COR-L47 (cell line): ENCODE data around the gene SLC12A9.
A peak's percentile ranks its signal among the peaks of the same experiment; 100 is the strongest.

Source experiments
- DNase-seq: peaks from one replicate; lab custom pipeline; 2025; lab: John Stamatoyannopoulos, UW

The SLC12A9 gene

GRCh38 chr7:100882785-100883526, 30.4 kb downstream of the SLC12A9 start:
- no peak for DNase-seq

- no peak for DNase-seq
Observed at GRCh38 chr7:100884736-100885439, 32.4 kb downstream of the SLC12A9 start.

GRCh38 chr7:100885440-100886141, 33.1 kb downstream of the SLC12A9 start:
- DNase-seq = no peak

GRCh38 chr7:100886142-100886935, 33.8 kb downstream of the SLC12A9 start:
- no peak for DNase-seq

GRCh38 chr7:100886936-100887515, 34.5 kb downstream of the SLC12A9 start:
- DNase-seq = no peak

- no peak for DNase-seq
Observed at GRCh38 chr7:100887516-100888290, 35.2 kb downstream of the SLC12A9 start.

- no peak for DNase-seq
Observed at GRCh38 chr7:100888291-100888987, 35.9 kb downstream of the SLC12A9 start.

- no peak for DNase-seq
Observed at GRCh38 chr7:100888988-100889750, 36.7 kb downstream of the SLC12A9 start, which contains the start of gene UFSP1. TSS of gene UFSP1 (minus strand) at chr7:100889715. CDS start at chr7:100889271, 444 bp downstream.

- DNase-seq = no peak
Observed at GRCh38 chr7:100890653-100891567, 38.4 kb downstream of the SLC12A9 start.

- DNase-seq = no peak
Observed at GRCh38 chr7:100891568-100892247, 39.2 kb downstream of the SLC12A9 start.

- DNase-seq = no peak
Observed at GRCh38 chr7:100892364-100893317, 40.1 kb downstream of the SLC12A9 start.

GRCh38 chr7:100893318-100893895, 40.9 kb downstream of the SLC12A9 start:
- DNase-seq = no peak

- no peak for DNase-seq
Observed at GRCh38 chr7:100893910-100894721, 41.6 kb downstream of the SLC12A9 start.

- DNase-seq = peak; percentile 25
Observed at GRCh38 chr7:100894860-100895700, 42.6 kb downstream of the SLC12A9 start.

GRCh38 chr7:100895701-100895955, 43.1 kb downstream of the SLC12A9 start, which contains the start of gene ACHE:
TSS of gene ACHE (minus strand) at chr7:100895888. CDS start at chr7:100894232, 1,656 bp downstream.
- DNase-seq = no peak
